Measurements from ENCODE around the gene LRRIQ3. TPM values are rescaled to one million over a fixed set of nuclear protein-coding genes. Genes with fewer than 3 reads are reported as not detected.
"Not testable (repeated sequence)": the region's sequence is repeated elsewhere in the genome, so short reads cannot be mapped to it uniquely, and the experiment has no call there.

Gene LRRIQ3
- total and polyA plus RNA-seq, 11 donors = 0.07 to 1.5 (median 0.38) TPM

- TF ChIP-seq POLR2A (IDR thresholded peaks at IDR 0.05) (no peak), CTCF (IDR thresholded peaks at IDR 0.05) (no peak)
- peak overlapping the region in 11 of 12 donors; percentile 68 to 93 (median 81) for H3K27ac ChIP-seq
- ATAC-seq (no peak), DNase-seq (no peak)
- H3K27me3 ChIP-seq = no peaks in the 10 kb centered on the region
- 89 to 93% (median 91%) methylated on average over 5 of the region's 5 CpGs for WGBS, 4 donors
- H3K9me3 ChIP-seq = no peaks in the 10 kb centered on the region
- H3K36me3 ChIP-seq = peaks cover 0 to 27% (median 21%) of the 10 kb centered on the region in 9 donors
- intact Hi-C loops (cut with DNase I) = loop anchor here in 1 of 10 donors (5.0 kb wide), 1 partner anchor 275 kb away; no protein-coding TSS in a partner anchor
- H3K4me3 ChIP-seq = peak overlapping the region in 9 of 12 donors; percentile 58 to 86 (median 72)
- peaks cover 0 to 20% (median 11%) of the 10 kb centered on the region in 12 donors for H3K4me1 ChIP-seq
These were observed 721 bp downstream of the LRRIQ3 start for GRCh38 chr1:74197255-74197654.

DNA sequence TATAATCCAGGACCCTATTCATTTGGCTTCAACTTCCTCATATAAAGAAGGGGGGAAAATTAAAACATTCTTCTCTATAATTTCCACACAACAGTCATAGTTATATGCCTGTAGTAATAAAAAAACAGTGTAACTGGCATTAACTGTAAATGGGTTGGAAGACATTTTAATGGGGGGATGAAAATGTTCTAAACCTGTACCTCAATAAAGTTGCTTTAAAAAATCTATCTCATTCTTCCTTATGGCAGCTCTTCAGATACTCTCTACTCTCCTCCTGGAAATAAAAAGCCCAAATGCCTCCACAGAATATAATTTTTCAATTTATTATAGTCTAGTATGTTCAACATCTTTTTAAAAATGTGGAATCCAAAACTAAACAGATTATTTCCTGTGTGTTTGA lies 2.6 kb downstream of the LRRIQ3 start:
- H3K27ac ChIP-seq = no peak overlapping the region
- no peak for TF ChIP-seq CTCF (IDR thresholded peaks at IDR 0.05)
- TF ChIP-seq POLR2A (IDR thresholded peaks at IDR 0.05) = no peak
- no peak overlapping the region for H3K4me3 ChIP-seq
- intact Hi-C loops (cut with DNase I) = loop anchor here in 1 of 10 donors (5.0 kb wide), 1 partner anchor 277 kb away; no protein-coding TSS in a partner anchor
- peaks cover 0 to 7% (median 4%) of the 10 kb centered on the region in 9 donors for H3K36me3 ChIP-seq
- no peaks in the 10 kb centered on the region for H3K27me3 ChIP-seq
- DNase-seq (no peak), ATAC-seq (no peak)
- H3K9me3 ChIP-seq = no peaks in the 10 kb centered on the region
- H3K4me1 ChIP-seq = peaks cover 0 to 20% (median 11%) of the 10 kb centered on the region in 12 donors

DNA sequence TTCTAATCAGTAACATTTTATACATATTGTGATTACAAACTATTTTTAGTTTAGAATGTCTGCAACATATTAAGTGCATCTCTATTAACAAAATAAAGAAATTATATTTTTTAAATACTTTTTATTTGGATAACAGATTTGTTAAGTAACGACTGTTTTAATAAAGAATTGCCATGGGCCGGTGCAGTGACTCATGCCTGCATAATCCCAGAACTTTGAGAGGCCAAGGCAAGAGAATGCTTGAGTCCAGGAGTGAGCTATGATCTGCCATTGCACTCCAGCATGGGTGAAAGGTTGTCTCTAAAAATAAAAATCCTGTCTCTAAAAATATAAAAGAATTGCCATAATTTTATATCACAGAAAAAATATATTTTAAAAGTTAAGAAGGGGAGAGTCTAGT lies 4.1 kb downstream of the LRRIQ3 start:
- no peaks in the 10 kb centered on the region for H3K27me3 ChIP-seq
- peak overlapping the region in 1 of 12 donors; percentile 7 for H3K27ac ChIP-seq
- H3K4me3 ChIP-seq = no peak overlapping the region
- no peaks in the 10 kb centered on the region for H3K36me3 ChIP-seq
- no peaks in the 10 kb centered on the region for H3K9me3 ChIP-seq
- no peak for TF ChIP-seq CTCF (IDR thresholded peaks at IDR 0.05)
- no peak for TF ChIP-seq POLR2A (IDR thresholded peaks at IDR 0.05)
- intact Hi-C loops (cut with DNase I) = no loop called here
- WGBS, 4 donors = 36 to 60% (median 39%) methylated on average over 2 of the region's 2 CpGs
- no peak for ATAC-seq
- DNase-seq = peak in 1 of 5 donors; percentile 14
- H3K4me1 ChIP-seq = peaks cover 0 to 8% (median 3%) of the 10 kb centered on the region in 12 donors

- Histone ChIP-seq H3K27ac (no peak overlapping the region), H3K36me3 (no peaks in the 10 kb centered on the region), H3K27me3 (no peaks in the 10 kb centered on the region), H3K4me1 (no peaks in the 10 kb centered on the region), H3K9me3 (no peaks in the 10 kb centered on the region), H3K4me3 (no peak overlapping the region)
- TF ChIP-seq POLR2A (IDR thresholded peaks at IDR 0.05) (no peak), CTCF (IDR thresholded peaks at IDR 0.05) (no peak)
- ATAC-seq (no peak), DNase-seq (no peak)
- intact Hi-C loops (cut with DNase I) = no loop called here
These were observed 17.5 kb downstream of the LRRIQ3 start for GRCh38 chr1:74180490-74180889.

DNA sequence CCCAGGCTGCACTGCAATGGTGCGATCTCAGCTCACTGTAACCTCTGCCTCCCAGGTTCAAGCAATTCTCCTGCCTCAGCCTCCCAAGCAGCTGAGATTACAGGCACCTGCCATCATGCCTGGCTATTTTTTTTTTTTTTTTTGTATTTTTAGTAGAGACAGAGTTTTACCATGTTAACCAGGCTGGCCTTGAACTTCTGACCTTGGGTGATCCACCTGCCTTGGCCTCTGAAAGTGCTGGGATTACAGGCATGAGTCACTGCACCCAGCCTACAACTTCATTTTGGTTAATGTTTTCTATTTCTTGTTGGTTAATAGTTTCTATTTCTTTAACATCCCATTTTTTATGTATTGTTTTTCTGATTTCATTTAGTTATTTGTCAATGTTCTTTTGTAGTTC lies 23.6 kb downstream of the LRRIQ3 start:
- DNase-seq; H3K4me1 ChIP-seq; H3K27me3 ChIP-seq; H3K27ac ChIP-seq; intact Hi-C loops (cut with DNase I); ATAC-seq; H3K4me3 ChIP-seq; H3K36me3 ChIP-seq: not testable (repeated sequence)
- WGBS, 4 donors = 75 to 88% (median 78%) methylated on average over 1 of the region's 1 CpG
- peaks cover 0 to 20% (median 9%) of the 10 kb centered on the region in 12 donors for H3K9me3 ChIP-seq
